Kidney (tissue), 14 donors: ENCODE results near the gene GARRE1. TPM values are rescaled to one million over a fixed set of nuclear protein-coding genes. Genes with fewer than 3 reads are reported as not detected.

Source experiments
- DNase-seq, 5 donors: peaks; one replicate each; pipeline ENCODE4 v3.0.0-alpha.2; 2013 to 2020
- FAIRE-seq: peaks from 2 replicates; lab custom pipeline; 2012; peaks lifted over from hg19 to GRCh38; lab: Jason Lieb, UNC
- H3K27ac ChIP-seq, 2 donors: one replicate each; pipeline ENCODE4 v1.7.0; 2013; ENCODE audit warnings: low read depth in 2 of 2, low read length in 2 of 2, inconsistent platforms in 1 of 2
- H3K27me3 ChIP-seq: one replicate; pipeline ENCODE4 v1.7.1; 2013; ENCODE audit warnings: low read length, inconsistent platforms; ENCODE audit not compliant: control insufficient read depth, insufficient read depth
- H3K36me3 ChIP-seq, 3 donors: one replicate each; pipeline versions ENCODE4 v1.7.0 to v1.7.1; 2013; ENCODE audit warnings: low read length in 3 of 3, control low read depth in 1 of 3, inconsistent platforms in 1 of 3; ENCODE audit not compliant: insufficient read depth in 3 of 3, control insufficient read depth in 2 of 3
- H3K4me1 ChIP-seq, 3 donors: one replicate each; pipeline versions ENCODE4 v1.7.0 to v1.7.1; 2013; ENCODE audit warnings: low read length in 3 of 3, inconsistent platforms in 1 of 3, low read depth in 1 of 3; ENCODE audit not compliant: control insufficient read depth in 2 of 3, insufficient read depth in 2 of 3
- H3K4me3 ChIP-seq, 3 donors: one replicate each; pipeline versions ENCODE4 v1.7.0 to v1.8.1; 2013; ENCODE audit warnings: low read length in 3 of 3, control low read depth in 1 of 3, inconsistent platforms in 1 of 3
- H3K9ac ChIP-seq, 3 donors: one replicate each; pipeline versions ENCODE4 v1.7.0 to v1.7.1; 2013; ENCODE audit warnings: low read length in 3 of 3, control low read depth in 1 of 3, inconsistent platforms in 1 of 3
- H3K9me3 ChIP-seq, 3 donors: one replicate each; pipeline versions ENCODE4 v1.7.0 to v1.7.1; 2013; ENCODE audit warnings: low read length in 3 of 3, control low read depth in 1 of 3, inconsistent platforms in 1 of 3; ENCODE audit not compliant: control insufficient read depth in 2 of 3, insufficient read depth in 1 of 3
- intact Hi-C: fragments of 100-400 bp; cut with DNase I; formaldehyde crosslinking; loops from one replicate; pipeline ENCODE4 v1.11.1; 2022
- polyA plus RNA-seq: library from polyadenylated mRNA; stranded (reverse); fragments of 350-450 nt; fragmentation: Illumina TruSeq; extraction: RNeasy Lipid Tissue Mini Kit (QIAGEN cat#74804); gene quantifications from one replicate; pipeline ENCODE4 v1.2.3, GENCODE V29; 2014; ENCODE audit warnings: low read depth, low replicate concordance; ENCODE audit not compliant: insufficient read depth
- total RNA-seq: library from RNA; stranded (reverse); fragmentation: NEBNext Ultra II Directional; extraction: Animal tissue kit (Norgen Biotek cat#: 25700); gene quantifications from one replicate; pipeline ENCODE4 v1.2.1, GENCODE V29; 2021
- TF ChIP-seq, protein P1 (sequence below): IDR thresholded peaks from 3 replicates; pipeline ENCODE4 v1.5.1; 2012; ENCODE audit warnings: mild to moderate bottlenecking, moderate library complexity, borderline replicate concordance; ENCODE audit not compliant: insufficient read depth; ENCODE audit errors: extremely low read depth
- donor health status: control.
- donor health status: control.
- donor health status: control.
- donor health status: control.
- donor health status: control.
- donor health status: DM: yes; HTN: yes; CAD: no.
- donor health status: Normal renal cell carcinoma (clear cell type).

The GARRE1 gene
- total and polyA plus RNA-seq, 2 donors from 2014 or later, result 5.5 to 37.7 TPM

DNA sequence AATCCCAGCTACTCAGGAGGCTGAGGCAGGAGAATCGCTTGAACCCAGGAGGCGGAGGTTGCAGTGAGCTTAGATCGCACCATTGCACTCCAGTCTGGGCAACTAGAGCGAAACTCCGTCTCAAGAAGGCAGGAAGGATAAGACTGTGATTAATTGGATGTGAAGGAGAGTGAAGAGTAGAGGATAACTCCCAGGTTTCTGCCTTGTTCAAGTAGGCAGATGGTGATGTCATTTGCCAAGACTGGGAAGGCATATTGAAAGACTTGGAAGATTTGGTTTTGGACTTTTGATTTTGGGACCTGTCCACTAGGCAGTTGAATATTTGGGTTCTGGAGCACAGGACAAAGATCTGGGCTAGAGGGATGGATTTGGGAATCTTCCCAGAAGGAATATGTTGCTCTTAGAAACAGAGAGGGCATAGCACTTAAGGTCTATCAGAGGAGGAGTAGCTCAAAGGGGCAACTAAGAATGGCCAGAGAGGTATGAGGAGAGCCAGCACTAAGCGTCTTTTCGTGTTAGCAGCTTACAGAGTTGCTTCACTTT is 20.0 kb downstream of the GARRE1 start:
- TF ChIP-seq, protein P1, sequence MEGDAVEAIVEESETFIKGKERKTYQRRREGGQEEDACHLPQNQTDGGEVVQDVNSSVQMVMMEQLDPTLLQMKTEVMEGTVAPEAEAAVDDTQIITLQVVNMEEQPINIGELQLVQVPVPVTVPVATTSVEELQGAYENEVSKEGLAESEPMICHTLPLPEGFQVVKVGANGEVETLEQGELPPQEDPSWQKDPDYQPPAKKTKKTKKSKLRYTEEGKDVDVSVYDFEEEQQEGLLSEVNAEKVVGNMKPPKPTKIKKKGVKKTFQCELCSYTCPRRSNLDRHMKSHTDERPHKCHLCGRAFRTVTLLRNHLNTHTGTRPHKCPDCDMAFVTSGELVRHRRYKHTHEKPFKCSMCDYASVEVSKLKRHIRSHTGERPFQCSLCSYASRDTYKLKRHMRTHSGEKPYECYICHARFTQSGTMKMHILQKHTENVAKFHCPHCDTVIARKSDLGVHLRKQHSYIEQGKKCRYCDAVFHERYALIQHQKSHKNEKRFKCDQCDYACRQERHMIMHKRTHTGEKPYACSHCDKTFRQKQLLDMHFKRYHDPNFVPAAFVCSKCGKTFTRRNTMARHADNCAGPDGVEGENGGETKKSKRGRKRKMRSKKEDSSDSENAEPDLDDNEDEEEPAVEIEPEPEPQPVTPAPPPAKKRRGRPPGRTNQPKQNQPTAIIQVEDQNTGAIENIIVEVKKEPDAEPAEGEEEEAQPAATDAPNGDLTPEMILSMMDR, result no peak
- no peaks in the 10 kb centered on the region for H3K27me3 ChIP-seq
- DNase-seq (no peak), FAIRE-seq (no peak)
- H3K27ac ChIP-seq, result peak overlapping the region in 1 of 2 donors; percentile 78
- H3K4me3 ChIP-seq, result no peak overlapping the region
- H3K36me3 ChIP-seq, result no peaks in the 10 kb centered on the region
- no peaks in the 10 kb centered on the region for H3K9me3 ChIP-seq
- intact Hi-C loops, result no loop called here
- no peak overlapping the region for H3K9ac ChIP-seq
- peaks cover 11 to 16% (median 14%) of the 10 kb centered on the region in 3 donors for H3K4me1 ChIP-seq

DNA sequence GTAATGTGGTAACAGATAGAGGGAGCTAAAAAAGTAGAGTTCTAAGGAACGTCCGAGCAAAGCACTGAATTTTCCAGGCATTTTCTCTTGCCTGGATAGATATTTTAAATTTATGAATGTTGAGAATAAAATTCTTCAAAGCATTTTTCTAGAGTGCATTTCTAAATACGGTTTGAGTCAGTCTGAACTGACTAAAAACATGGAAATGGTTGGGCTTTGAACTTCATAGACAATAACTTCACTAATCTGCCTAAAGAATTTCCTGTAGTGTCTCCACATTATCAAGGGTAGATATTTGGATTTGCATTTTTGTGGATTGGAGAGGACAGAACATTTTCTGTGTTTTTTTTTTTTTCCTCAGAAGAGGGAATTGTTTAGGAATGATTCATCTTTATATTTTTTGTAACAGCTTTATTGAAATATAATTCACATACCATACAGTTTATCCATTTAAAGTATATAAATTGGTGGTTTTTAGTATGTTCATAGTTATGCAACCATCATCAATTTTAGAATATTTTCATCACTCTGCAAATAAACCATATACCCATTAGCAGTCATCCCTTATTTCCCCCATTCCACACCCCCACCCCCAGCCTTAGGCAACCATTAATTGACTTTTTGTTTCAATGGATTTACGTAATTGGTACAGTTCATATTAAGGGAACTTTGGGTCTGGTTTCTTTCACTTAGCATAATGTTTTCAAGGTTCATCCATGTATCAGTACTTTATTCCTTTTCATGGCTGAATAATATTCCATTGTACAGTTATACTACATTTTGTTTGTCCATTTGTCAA is 20.7 kb downstream of the GARRE1 start:
- Histone ChIP-seq H3K4me1 (peaks cover 5 to 15% (median 8%) of the 10 kb centered on the region in 3 donors), H3K9ac (no peak overlapping the region), H3K9me3 (no peaks in the 10 kb centered on the region), H3K4me3 (no peak overlapping the region), H3K36me3 (no peaks in the 10 kb centered on the region), H3K27me3 (no peaks in the 10 kb centered on the region), H3K27ac (peak overlapping the region in 1 of 2 donors; percentile 78)
- peak in 1 of 5 donors; percentile 72 for DNase-seq
- no peak for FAIRE-seq
- intact Hi-C loops, result no loop called here
- TF ChIP-seq, protein P1, result no peak

DNA sequence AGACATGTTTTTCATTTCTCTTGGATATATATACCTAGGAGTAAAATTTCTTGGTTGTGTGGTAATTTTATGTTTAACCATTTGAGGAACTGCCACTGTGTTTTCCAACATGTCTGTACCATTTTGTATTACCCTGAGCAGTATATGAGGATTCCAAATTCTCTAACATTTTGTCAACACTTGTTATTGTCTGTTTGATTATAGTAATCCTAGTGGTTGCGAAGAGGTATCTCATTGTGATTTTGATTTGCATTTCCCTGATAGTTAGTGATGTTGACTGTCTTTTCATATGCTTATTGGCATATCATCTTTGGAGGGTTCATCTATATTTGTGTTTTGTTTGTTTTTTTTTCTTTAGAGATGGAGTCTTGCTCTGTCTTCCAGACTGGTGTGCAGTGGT is 21.4 kb downstream of the GARRE1 start:
- FAIRE-seq (no peak), DNase-seq (no peak)
- intact Hi-C loops, result no loop called here
- Histone ChIP-seq H3K4me3 (no peak overlapping the region), H3K27ac (peak overlapping the region in 1 of 2 donors; percentile 65), H3K9ac (no peak overlapping the region), H3K9me3 (no peaks in the 10 kb centered on the region), H3K36me3 (no peaks in the 10 kb centered on the region), H3K4me1 (peaks cover 0 to 8% (median 1%) of the 10 kb centered on the region in 3 donors), H3K27me3 (no peaks in the 10 kb centered on the region)
- TF ChIP-seq, protein P1, result no peak
